Skeletal muscle satellite cell (primary cell): ENCODE data around the gene CTCF.

ENCODE experiments used
- H3K27me3 ChIP-seq: 2 replicates; pipeline ENCODE4 v1.7.0; 2013; ENCODE audit warnings: low read length; ENCODE audit not compliant: control insufficient read depth, insufficient read depth
- H3K36me3 ChIP-seq: 2 replicates; pipeline ENCODE4 v1.7.0; 2013; ENCODE audit warnings: mild to moderate bottlenecking, control low read depth, low read length; ENCODE audit not compliant: insufficient read depth
- H3K4me1 ChIP-seq: 2 replicates; pipeline ENCODE4 v1.7.0; 2013; ENCODE audit warnings: low read length; ENCODE audit not compliant: control insufficient read depth, insufficient read depth
- H3K4me2 ChIP-seq: 2 replicates; pipeline ENCODE4 v1.7.0; 2013; ENCODE audit warnings: mild to moderate bottlenecking, low read length
- H3K4me3 ChIP-seq: 2 replicates; pipeline ENCODE4 v1.7.0; 2013; ENCODE audit warnings: low read length
- H3K9ac ChIP-seq: 2 replicates; pipeline ENCODE4 v1.7.0; 2013; ENCODE audit warnings: mild to moderate bottlenecking, low read depth, low read length, moderate library complexity
- H3K9me3 ChIP-seq: replicated peaks from 2 replicates; pipeline ENCODE4 v1.7.0; 2013; ENCODE audit warnings: mild to moderate bottlenecking, control low read depth, low read length

Gene CTCF

GRCh38 chr16:67658849-67659674, 96.7 kb downstream of the CTCF start:
- Histone ChIP-seq H3K9ac (peak overlapping the region; percentile 94), H3K36me3 (peaks cover 10% of the 10 kb centered on the region), H3K27me3 (peaks cover 7% of the 10 kb centered on the region), H3K4me3 (peak overlapping the region; percentile 95), H3K4me1 (peaks cover 8% of the 10 kb centered on the region), H3K9me3 (no peaks in the 10 kb centered on the region), H3K4me2 (peak overlapping the region; percentile 100)

DNA sequence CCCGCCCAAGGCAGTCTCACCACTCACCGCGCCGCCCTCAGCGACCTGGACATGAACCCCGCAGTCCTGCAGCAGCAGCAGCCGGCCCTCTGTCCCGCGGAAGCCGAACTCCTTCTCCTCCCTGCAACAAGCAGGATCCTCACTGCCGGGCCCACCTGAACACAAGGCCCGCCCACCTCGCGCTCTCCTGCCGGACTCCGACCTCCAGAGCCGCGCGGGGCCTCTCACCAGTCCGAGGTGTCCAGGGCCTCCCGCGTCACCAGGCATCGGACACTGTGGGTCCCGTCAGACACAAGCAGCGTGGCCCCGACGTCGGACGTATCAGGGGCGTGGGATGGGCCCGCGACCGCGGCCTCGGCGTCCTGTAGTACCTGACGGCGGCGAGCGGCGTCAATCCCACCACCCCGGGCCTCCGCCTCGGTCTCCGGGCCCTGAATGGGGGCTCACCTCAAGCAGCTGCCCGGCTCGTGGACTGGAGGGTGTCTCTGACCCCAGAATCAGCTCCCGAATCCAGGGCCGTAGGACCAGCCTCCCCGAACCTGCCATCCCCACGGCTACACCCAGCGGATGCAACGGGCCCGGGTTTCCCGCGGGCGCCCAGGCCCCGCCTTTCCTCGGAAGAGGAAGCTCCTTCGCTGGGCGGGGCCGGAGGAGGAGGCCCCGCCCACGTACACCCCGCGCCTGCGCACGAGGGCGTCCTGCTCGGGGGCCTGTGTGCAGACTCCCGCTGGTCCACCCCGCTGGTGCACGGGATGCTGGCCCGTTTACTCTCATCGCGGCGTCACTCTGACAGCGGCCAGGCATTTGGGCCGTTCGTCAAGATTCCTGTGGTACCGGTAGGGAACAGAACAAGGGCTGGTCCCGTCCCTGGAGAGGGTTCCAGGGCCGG, 97.6 kb downstream of the CTCF start, which contains the start of gene ACD:
TSS of gene ACD (minus strand) at position 586 of the 889 bp plus-strand sequence. CDS start at position 546, 40 bp downstream.
- H3K9me3 ChIP-seq, result no peaks in the 10 kb centered on the region
- H3K4me1 ChIP-seq, result peaks cover 8% of the 10 kb centered on the region
- no peaks in the 10 kb centered on the region for H3K27me3 ChIP-seq
- H3K9ac ChIP-seq, result peak within 1 kb of the TSS; percentile 94
- peak within 1 kb of the TSS; percentile 100 for H3K4me2 ChIP-seq
- peaks cover 10% of the 10 kb centered on the region for H3K36me3 ChIP-seq
- peak within 1 kb of the TSS; percentile 95 for H3K4me3 ChIP-seq

GRCh38 chr16:67660564-67661028, 98.3 kb downstream of the CTCF start, which contains the start of gene PARD6A:
Gene PARD6A, plus strand, starts transcription at chr16:67660960. Its CDS starts 79 bp downstream, at chr16:67661039.
- peaks cover 10% of the 10 kb centered on the region for H3K36me3 ChIP-seq
- peak within 1 kb of the TSS; percentile 94 for H3K9ac ChIP-seq

DNA sequence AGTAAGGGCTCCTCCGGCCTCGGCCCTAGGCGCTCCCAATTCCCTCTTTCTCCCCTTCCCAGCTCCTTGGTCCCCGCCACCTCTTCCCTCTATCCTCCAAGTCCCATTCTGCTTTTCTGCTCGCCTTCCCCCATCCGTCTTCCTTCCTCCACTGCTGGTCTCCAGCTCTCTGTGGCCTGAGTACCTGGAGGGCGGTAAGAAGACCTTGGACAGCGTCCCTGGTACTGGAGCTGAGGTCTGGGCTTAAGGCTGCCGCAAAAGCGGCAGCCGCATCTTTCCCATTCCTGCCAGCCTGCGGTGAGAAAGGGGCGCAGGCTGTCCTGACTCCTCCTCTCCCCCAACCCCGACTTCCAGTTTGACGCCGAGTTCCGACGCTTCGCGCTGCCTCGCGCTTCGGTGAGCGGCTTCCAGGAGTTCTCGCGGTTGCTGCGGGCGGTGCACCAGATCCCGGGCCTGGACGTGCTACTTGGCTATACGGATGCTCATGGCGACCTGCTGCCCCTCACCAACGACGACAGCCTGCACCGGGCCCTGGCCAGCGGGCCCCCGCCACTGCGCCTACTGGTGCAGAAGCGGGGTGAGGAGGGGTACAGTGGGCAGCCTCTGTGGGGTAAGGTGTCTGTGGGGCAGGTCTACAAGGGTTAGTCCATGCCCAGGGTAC, 98.9 kb downstream of the CTCF start:
- no peak overlapping the region for H3K9ac ChIP-seq
- H3K4me1 ChIP-seq, result peaks cover 15% of the 10 kb centered on the region
- H3K36me3 ChIP-seq, result peaks cover 10% of the 10 kb centered on the region
- H3K27me3 ChIP-seq, result no peaks in the 10 kb centered on the region
- peak overlapping the region; percentile 95 for H3K4me3 ChIP-seq
- H3K9me3 ChIP-seq, result no peaks in the 10 kb centered on the region
- peak overlapping the region; percentile 100 for H3K4me2 ChIP-seq

More at GRCh38 chr16:67660564-67661028, 98.3 kb downstream of the CTCF start, which contains the start of gene PARD6A:
- peak within 1 kb of the TSS; percentile 95 for H3K4me3 ChIP-seq
- H3K4me1 ChIP-seq, result peaks cover 9% of the 10 kb centered on the region
- peak within 1 kb of the TSS; percentile 100 for H3K4me2 ChIP-seq
- H3K27me3 ChIP-seq, result no peaks in the 10 kb centered on the region
- H3K9me3 ChIP-seq, result no peaks in the 10 kb centered on the region

GRCh38 chr16:67661886-67662652, 99.7 kb downstream of the CTCF start:
- no peaks in the 10 kb centered on the region for H3K9me3 ChIP-seq
- peaks cover 20% of the 10 kb centered on the region for H3K4me1 ChIP-seq
- no peaks in the 10 kb centered on the region for H3K27me3 ChIP-seq
- H3K4me3 ChIP-seq, result no peak overlapping the region
- peaks cover 8% of the 10 kb centered on the region for H3K36me3 ChIP-seq
- no peak overlapping the region for H3K4me2 ChIP-seq
- H3K9ac ChIP-seq, result no peak overlapping the region

GRCh38 chr16:67662653-67663010, 100.3 kb downstream of the CTCF start:
- no peaks in the 10 kb centered on the region for H3K9me3 ChIP-seq
- H3K36me3 ChIP-seq, result peaks cover 3% of the 10 kb centered on the region
- H3K4me3 ChIP-seq, result no peak overlapping the region
- H3K9ac ChIP-seq, result no peak overlapping the region
- H3K27me3 ChIP-seq, result no peaks in the 10 kb centered on the region
- no peak overlapping the region for H3K4me2 ChIP-seq
- H3K4me1 ChIP-seq, result peaks cover 25% of the 10 kb centered on the region

GRCh38 chr16:67663151-67663876, 101.0 kb downstream of the CTCF start:
- Histone ChIP-seq H3K36me3 (no peaks in the 10 kb centered on the region), H3K9me3 (no peaks in the 10 kb centered on the region), H3K9ac (no peak overlapping the region), H3K4me3 (no peak overlapping the region), H3K4me2 (no peak overlapping the region), H3K27me3 (no peaks in the 10 kb centered on the region), H3K4me1 (peaks cover 27% of the 10 kb centered on the region)

DNA sequence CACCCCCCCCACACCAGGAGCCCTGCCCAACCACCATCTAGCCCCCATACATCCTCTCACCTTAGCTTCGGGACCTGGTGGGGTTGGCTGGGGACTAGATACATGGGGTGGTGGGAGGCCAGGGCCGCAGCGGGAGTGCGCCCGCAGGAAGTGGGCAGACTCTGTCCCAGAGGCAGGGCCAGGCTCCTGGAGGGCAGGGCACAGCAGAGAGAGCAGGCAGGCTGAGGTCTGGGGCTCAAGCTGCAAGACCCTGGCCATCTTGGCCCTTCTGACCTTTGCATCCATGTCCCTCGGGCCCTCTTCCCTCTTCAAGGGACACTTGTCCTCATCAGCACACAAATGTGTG, 101.5 kb downstream of the CTCF start:
- H3K4me1 ChIP-seq, result peaks cover 26% of the 10 kb centered on the region
- H3K4me3 ChIP-seq, result no peak overlapping the region
- no peaks in the 10 kb centered on the region for H3K9me3 ChIP-seq

DNA sequence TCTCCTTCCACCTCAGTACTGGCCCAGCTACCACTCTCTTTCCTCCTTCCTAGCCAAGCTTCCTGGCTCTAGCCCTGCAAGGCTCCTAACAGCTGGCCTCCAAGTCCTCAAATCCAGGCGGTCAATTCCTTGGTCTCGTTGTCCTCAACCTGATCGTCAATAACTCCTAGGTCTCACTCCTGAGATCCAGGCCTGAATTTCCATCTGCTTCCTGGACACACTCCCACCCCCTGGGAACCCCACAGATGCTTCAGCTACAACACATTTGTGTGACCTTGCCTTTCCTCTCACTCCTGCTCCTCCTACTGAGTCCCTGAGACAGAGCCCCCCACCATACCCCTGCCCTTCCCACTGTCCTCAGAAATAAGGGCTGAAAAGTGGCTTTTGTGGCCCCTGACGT, 101.9 kb downstream of the CTCF start:
- Histone ChIP-seq H3K9me3 (no peaks in the 10 kb centered on the region), H3K4me3 (no peak overlapping the region), H3K36me3 (no peaks in the 10 kb centered on the region), H3K27me3 (no peaks in the 10 kb centered on the region), H3K9ac (no peak overlapping the region), H3K4me1 (peaks cover 22% of the 10 kb centered on the region), H3K4me2 (no peak overlapping the region)

More for the DNA sequence above, 101.5 kb downstream of the CTCF start:
- H3K9ac ChIP-seq, result no peak overlapping the region
- no peaks in the 10 kb centered on the region for H3K27me3 ChIP-seq
- no peak overlapping the region for H3K4me2 ChIP-seq
- no peaks in the 10 kb centered on the region for H3K36me3 ChIP-seq

- H3K4me2 ChIP-seq, result no peak overlapping the region
- H3K36me3 ChIP-seq, result no peaks in the 10 kb centered on the region
- H3K4me1 ChIP-seq, result peaks cover 19% of the 10 kb centered on the region
- no peaks in the 10 kb centered on the region for H3K9me3 ChIP-seq
- no peaks in the 10 kb centered on the region for H3K27me3 ChIP-seq
- H3K4me3 ChIP-seq, result no peak overlapping the region
- H3K9ac ChIP-seq, result no peak overlapping the region
These were observed 102.5 kb downstream of the CTCF start for GRCh38 chr16:67664871-67665270.
